GM19238 (cell line): ENCODE measurements around the gene IPO11.
"Not testable (repeated sequence)": the region's sequence is repeated elsewhere in the genome, so short reads cannot be mapped to it uniquely, and the experiment has no call there.

Source experiments
- DNase-seq: peaks from one replicate; pipeline ENCODE4 v3.0.0; 2011; ENCODE audit warnings: low spot score; ENCODE audit not compliant: insufficient read length

Gene IPO11

DNA sequence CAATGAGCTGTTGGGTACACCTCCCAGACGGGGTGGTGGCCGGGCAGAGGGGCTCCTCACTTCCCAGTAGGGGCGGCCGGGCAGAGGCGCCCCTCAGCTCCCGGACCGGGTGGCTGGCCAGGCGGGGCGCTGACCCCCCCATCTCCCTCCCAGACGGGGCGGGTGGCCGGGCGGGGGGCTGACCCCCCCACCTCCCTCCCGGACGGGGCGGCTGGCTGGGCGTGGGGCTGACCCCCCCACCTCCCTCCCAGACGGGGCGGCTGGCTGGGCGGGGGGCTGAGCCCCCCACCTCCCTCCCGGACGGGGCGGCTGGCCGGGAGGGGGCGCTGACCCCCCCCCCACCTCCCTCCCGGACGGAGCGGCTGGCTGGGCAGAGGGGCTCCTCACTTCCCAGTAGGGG lies 100.5 kb downstream of the IPO11 start:
- not testable (repeated sequence) for DNase-seq

DNA sequence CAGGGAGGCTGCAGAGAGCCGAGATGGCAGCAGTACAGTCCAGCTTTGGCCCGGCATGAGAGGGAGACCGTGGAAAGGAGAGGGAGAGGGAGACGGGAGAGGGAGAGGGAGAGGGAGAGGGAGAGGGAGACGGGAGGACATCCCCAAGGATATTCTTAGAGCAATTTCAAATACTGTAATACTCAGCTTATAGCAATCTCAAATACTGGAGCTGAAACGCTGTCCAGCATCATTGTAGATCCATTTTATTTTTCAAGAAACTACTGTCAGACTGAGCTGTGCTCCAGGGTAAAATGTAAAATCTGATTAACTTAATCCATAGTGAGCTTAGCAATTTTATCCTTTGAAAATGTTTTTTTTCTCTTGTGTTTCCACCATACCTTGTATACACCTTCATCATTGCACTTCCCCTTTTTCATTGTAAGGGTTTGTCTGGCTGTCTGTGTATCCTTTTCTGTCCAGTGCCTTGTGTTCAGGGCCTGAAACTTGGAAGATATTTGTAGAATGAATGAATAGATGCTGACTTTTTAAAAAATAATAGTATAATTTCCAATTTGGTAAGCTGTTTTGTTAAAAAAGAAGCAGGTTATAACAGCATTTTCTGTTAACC lies 102.1 kb downstream of the IPO11 start:
- DNase-seq, result no peak

GRCh38 chr5:62520812-62521211 lies 108.2 kb downstream of the IPO11 start:
- not testable (repeated sequence) for DNase-seq

- no peak for DNase-seq
Observed at GRCh38 chr5:62521319-62521718, 108.8 kb downstream of the IPO11 start.

DNA sequence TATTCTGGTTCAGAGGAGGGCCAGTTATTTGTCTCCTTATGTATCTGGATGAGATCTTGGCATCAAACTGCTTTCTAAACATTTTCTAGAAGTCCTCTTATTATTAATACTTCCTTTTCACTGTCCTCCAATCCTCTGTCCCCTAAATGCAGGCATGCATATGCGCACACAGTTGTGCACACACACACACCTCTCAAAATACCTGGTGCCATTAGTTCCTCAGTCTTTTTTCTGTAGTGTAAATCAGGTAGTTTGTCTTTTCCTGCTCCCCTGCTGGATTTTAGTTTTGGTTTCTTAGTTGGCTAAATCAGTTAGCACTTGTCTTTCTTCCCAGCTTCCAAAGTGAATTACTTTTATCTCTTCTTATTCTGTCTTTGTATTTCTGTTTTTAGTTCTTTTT lies 110.2 kb downstream of the IPO11 start:
- no peak for DNase-seq

DNA sequence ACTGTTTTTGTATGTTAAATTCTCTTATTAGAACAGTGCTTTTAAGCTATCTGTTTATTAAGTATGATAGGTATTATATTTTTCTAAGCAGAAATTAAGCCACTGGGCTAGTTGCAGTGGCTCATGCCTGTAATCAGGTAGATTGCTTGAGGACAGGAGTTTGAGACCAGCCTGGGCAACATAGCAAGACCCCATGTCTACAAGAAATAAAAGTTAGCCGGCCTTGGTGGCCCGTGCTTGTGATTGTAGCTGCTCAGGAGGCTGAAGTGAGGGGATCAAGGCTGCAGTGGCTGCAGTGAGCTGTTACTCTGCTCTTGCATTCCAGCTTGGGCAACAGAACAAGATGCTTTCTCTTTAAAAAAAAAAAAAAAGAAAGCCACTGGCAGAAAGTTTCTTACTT lies 121.0 kb downstream of the IPO11 start:
- no peak for DNase-seq

- no peak for DNase-seq
Observed at GRCh38 chr5:62534461-62535236, 122.1 kb downstream of the IPO11 start.

GRCh38 chr5:62536232-62536631 lies 123.7 kb downstream of the IPO11 start:
- no peak for DNase-seq

GRCh38 chr5:62536783-62537182 lies 124.2 kb downstream of the IPO11 start:
- no peak for DNase-seq

- no peak for DNase-seq
Observed at GRCh38 chr5:62538017-62538942, 125.7 kb downstream of the IPO11 start.

DNA sequence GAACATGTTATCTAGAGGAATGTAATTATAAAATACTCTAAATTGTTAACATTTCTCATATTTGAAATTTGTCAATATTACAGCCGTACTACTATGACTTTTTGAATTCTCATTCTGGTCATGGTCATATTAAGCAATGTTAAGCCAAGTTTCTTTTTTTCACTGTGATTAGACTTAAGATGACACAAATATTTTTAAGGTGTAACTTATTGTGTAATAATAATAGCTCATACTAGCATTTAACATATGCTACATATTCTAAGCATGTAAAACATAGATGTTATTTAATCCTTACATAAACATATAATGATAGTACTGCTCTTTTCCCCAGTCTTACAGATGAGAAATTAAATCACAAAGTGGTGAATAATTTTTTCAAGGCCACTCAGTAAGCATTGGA lies 130.2 kb downstream of the IPO11 start:
- DNase-seq, result no peak

DNA sequence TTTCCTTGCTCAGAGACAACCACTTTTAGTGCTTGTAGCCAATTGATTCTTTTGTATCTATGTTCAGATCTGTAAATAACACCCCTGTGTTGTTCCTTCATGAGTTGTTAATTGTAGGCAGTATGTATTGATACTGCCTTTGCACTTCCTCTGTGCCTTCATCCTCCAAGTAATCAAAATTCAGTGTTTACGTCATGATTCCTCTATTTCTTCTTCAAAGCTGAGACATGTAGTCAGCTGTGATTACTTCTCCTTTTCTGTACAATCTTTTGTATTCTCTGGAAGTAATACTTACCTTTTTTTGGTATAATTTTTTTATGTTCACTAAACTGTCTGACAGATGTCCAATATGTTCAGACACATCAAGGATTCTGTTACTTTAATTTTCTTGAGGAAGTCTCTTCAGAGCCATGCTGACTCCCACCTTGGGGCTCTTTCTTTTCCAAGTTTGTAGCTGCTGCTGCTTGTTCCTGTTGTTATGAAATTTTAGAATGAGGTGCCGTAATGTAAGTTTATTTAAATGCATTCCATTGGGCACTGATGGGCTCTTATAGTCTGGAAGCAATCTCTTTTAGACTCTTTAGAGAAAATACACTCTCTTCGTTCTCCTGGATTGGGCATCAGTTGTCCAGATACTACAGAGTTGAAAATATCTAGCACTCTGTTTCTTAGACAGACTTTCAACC lies 135.5 kb downstream of the IPO11 start:
- no peak for DNase-seq

- no peak for DNase-seq
Observed at GRCh38 chr5:62550103-62550502, 137.5 kb downstream of the IPO11 start.

GRCh38 chr5:62555930-62556329 lies 143.4 kb downstream of the IPO11 start:
- DNase-seq, result no peak

- DNase-seq, result no peak
Observed at GRCh38 chr5:62558941-62559340, 146.4 kb downstream of the IPO11 start.

GRCh38 chr5:62560786-62561185 lies 148.2 kb downstream of the IPO11 start:
- no peak for DNase-seq

GRCh38 chr5:62561896-62562295 lies 149.3 kb downstream of the IPO11 start:
- DNase-seq, result no peak

DNA sequence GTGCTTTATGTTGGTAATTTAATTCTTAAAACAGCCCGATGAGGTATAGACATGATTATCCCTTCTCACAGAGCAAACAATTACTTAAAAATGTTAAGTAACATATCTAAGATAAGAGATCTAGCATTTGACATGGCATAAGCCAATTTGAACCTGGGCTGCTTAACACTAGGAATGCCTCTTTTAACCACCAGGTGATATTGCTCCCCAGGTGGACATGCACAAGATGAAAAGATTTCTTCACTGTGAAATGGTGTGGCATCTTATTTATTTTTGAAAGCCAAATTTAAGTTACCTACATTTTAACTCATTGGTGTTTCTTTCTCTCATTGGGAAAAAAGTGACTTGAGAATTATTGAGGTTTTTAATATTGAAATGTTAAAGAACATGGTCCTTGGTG lies 150.3 kb downstream of the IPO11 start:
- no peak for DNase-seq

- DNase-seq, result no peak
Observed at GRCh38 chr5:62564101-62564500, 151.5 kb downstream of the IPO11 start.

DNA sequence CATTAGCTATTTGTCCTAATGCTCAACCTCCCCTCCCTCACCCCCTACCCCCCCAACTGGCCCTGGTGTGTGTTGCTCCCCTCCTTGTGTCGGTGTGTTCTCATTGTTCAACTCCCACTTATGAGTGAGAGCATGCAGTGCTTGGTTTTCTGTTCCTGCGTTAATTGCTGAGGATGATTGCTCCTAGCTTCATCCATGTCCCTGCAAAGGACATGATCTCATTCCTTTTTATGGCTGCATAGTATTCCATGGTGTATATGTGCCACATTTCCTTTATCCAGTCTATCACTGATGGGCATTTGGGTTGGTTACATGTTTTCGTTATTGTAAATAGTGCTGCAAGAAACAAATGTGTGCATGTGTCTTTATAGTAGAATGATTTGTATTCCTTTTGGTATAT lies 153.2 kb downstream of the IPO11 start:
- not testable (repeated sequence) for DNase-seq

DNA sequence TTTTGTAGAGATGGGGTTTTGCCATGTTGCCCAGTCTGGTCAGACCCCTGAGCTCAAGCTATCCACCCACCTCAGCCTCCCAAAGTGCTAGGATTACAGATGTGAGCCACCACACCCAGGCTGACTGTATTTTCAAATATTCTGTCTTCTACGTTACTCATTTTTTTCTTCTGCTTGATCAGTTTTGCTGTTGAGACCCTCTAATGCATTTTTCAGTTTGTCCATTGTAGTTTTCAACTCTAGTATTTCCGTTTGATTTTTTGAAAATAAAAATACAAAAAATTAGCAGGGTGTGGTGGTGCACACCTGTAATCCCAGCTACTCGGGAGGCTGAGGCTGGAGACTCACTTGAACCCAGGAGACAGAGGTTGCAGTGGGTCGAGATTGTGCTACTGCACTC lies 155.6 kb downstream of the IPO11 start:
- DNase-seq, result no peak
